Activated gamma-delta T cell (primary cell): ENCODE measurements around the gene ANKRD13B.

Experiments
- DNase-seq: peaks from one replicate; lab custom pipeline; 2025; lab: John Stamatoyannopoulos, UW

Gene ANKRD13B

DNA sequence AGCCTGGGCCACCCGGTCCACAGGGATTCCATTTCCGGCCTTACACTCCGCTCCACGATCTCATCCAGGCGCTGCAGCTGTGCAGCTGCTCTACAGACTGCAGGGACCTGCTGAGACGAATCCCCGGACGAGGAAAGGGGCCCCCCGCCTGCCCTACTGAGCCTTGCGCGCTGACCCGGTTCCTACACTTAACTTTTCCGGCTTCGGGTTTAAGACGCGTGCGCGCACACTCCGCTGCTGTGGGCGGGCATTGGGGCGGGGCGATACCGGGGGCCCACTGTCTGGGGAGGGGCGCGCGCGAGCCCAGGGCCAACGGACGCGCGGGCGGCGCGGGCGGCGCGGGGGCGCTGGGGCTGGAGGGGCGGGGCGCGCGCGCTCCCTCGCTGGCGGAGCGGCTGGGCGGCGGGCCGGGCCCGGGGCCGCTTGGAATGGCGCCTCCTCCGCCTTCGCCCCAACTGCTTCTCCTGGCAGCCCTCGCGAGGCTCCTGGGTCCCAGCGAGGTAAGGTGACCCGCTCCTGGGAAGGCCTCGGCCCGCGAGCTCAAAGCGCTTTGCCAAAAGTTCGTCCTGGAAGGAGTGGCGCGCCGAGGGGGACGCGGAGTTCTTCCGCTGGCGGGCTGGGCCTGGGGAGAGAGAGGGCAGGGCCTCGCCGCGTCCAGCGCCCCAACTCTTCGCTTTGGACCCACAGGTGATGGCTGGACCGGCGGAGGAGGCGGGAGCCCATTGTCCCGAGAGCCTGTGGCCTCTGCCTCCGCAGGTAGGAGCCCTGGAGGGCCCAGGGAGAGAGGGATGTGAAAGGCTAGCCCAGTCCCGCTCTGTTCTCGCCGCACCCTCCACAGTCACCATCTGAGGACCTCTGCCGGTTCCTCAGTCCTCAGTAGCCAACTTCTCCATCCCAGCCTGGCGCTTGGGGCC is 24.3 kb upstream of the ANKRD13B start, which contains the start of gene TP53I13:
TSS of gene TP53I13 (plus strand) at position 371 of the 914 bp plus-strand sequence. CDS start at position 429, 58 bp downstream.
- peak; percentile 82 for DNase-seq

DNA sequence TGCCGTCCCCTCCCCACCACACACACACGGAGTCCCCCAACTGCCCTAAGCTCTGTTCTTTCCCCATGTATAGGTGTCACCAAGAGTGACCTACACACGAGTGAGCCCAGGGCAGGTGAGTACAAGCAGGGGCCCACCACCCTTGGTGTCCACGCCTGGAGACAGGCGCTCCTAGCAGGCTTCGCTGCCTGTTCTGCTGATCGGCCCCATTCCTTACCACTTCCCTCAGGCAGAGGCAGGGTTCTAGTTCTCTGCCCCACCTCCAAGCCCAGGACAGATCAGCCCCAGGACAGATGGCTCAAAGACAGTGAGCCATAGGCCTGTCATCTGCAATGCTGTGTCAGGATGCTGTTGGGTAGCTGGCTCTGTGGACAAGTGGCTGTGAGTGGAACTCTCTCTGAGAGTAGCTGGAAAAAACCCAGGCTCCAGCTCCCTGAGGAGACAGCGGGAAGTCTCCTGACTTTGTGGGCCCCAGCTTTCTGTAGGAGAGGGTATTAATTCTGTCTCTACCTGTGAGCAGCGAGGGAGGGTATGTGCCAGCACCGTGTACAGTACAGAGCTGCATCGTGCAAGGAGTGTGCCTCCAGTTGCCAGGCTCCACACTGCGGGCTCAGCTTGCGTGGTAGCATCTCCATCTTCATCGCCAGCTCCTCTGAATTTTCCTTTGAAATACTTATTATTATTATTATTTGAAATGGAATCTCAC is 23.5 kb upstream of the ANKRD13B start:
- DNase-seq: no peak

DNA sequence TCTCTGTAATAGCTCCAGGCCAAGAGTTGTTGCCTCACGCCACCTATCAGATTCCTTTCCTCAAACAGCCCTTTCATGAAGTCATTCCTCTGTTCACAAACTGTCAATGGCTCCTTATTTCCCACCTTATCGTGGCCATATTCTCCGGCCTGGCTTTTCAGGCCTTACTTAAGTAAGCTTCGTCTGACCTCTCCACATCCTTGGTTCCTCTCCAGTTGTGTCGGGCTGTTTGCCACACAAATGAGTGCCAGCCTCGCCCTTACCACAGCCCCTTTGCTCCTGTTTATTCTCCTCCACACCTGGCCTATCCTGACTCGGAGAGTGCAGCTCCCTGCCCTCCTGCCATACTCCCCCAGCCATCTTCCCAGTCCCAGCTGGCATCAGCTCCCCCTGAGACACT is 22.4 kb upstream of the ANKRD13B start:
- no peak for DNase-seq

DNA sequence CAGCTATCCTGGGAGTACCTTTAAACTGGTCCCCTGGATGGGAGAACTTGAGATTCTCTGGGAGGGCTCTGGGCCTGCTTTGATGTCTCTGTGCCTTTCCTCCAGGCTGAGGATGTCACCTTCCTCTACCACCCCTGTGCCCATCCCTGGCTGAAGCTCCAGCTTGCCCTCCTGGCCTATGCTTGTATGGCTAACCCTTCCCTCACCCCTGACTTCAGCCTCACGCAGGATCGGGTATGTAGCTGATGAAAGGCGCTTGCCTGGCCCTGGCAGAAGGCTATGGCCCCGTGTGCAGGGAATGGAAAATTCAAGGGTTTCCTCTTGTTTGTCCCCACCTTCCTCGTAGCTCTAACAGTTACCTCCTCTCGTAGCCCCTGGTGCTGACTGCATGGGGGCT is 21.4 kb upstream of the ANKRD13B start:
- no peak for DNase-seq

DNA sequence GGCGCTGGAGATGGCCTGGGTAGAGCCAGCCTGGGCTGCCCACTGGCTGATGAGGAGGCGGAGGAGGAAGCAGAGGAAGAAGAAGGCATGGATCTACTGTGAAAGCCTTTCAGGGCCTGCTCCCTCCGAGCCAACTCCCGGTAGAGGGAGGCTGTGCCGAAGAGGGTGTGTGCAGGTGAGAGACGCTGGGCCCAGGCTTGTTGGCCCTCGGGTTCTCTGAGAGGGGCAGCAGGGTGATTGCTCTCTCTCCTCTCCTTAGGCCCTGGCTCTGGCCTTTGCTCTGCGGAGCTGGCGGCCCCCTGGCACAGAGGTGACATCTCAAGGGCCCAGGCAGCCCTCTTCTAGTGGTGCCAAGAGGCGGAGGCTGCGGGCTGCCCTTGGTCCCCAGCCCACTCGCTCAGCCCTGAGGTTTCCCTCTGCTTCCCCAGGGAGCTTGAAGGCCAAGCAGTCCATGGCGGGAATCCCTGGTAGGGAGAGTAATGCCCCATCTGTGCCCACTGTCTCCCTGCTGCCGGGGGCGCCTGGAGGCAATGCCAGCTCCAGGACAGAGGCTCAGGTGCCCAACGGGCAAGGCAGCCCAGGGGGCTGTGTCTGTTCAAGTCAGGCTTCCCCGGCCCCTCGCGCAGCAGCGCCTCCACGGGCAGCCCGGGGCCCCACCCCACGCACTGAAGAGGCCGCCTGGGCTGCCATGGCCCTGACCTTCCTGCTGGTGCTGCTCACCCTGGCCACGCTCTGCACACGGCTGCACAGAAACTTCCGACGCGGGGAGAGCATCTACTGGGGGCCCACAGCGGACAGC is 20.9 kb upstream of the ANKRD13B start:
- no peak for DNase-seq

DNA sequence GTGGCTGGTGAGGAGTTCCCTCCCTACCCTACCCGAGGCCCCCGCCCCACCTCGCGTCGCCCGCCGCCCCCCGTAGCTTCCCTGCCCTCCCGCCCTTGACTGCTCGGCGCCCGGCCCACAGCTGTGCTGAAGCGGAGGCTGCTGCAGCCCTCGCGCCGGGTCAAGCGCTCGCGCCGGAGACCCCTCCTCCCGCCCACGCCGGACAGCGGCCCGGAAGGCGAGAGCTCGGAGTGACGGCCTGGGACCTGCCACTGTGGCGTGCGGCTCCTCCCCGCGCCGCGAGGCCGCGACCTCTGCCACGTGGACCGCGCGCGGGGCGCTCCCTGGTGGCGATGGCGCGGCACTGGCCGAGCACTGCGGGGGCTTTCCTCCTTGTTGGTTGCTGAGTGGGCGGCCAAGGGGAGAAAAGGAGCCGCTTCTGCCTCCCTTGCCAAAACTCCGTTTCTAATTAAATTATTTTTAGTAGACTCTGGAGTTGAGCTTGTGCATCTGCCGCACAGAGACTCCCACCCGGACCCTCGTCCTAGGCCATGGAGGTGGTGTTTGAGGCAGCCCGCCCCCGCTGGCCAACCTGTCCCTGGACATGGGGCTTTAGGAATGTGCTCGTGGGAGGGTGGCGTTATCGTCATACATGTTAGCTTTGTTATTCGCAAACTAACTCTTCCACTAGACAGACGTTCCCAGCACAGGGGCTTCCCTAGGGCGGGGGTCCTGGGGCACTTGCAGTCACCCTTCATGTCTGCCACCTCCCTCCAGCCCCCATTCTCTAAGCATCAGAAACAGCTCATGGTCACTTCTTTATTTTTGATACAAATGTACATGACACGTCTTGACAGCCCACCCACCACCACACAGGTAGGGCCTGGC is 20.0 kb upstream of the ANKRD13B start:
- DNase-seq: no peak

DNA sequence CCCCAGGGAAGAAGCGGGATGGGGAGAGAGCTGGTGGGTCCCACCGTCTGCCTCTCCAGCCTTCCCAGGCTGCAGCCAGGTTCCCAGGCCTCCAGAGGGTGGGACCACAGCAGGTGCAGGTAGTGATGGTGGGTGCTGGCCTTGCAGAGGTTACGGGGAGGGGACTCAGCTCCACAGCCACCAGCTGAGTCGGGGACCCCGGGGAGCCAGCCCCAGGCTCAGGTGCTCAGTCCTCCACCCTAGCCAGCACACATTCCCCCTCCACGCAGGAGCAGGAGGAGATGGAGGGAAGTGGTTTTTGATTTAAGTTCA is 19.4 kb upstream of the ANKRD13B start:
- DNase-seq: no peak

DNA sequence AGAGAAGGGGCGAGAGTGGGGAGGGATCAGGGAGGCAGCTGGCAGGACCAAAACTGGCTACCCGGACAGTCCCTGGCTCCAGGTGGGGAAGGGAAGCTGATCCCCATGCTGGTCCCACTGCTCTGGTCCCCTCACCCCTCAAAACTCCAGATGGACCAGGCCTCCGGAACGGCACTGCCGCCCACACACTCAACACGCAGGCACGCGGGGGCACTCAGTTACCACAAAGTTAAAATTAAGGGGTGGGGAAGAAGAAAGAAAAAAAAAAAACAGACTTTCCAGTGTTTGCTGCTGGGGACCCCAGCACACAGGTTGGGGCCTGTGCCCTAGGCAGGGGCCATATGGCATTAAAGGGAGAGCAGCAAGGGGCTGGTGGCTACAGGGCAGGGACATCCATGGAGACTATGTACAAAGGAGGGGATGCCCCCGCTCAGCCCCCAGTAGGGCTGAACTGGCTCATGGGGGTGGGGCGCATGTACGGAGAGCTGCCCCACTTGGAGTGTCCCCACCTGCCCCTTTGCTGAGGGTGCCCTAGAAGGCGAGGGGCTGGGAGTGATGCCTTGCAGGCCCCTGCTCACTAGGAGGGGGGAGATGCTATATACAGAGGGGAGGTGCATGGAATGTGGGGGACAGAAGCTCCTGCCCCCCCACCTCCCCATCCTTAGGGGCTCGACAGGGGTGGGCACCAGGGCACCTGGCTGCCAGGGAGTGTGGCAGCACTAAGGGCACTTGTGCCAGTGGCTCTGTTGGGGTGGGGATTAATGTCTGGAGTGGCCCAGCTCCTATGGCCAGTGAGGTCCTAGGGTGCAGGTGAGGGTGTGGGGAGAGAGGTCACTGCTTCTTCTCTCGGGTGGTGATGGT is 18.8 kb upstream of the ANKRD13B start:
- no peak for DNase-seq

DNA sequence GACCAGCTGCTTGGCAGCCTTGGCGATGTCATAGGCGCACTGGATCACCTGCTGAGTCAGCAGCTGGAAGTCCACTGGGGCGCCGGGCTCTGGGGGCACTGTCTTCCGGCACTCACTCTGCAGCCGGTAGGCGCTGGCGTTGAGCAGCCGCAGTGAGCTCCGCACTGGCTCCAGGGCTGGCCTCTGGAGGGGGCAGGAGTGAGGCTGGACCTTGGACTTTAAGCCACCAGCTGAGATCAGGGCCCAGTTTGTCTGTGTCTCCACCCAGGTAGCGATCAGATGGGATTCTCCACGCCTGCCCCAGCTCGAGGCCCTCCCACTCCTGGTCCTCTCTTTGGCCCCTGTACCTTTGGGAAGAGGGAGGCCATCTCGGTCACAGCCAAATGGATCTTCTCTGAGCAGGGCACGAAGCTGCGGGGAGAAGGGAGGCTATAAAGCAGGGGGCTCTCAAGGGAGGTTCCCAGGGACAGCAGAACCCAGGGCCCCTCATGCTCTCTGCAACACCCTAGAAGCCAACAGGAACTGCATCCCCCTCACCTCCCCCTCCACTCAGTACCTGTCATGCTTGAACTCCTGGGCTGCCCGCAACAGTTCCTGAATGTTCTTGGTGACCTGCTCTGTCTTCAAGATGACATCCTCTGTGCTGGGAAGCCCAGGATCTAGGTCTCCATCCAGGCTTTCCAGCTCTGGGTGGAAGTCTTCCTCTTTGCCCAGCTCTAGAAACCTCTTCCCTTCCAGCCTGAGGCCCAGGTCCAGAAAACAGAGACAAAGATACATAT is 18.0 kb upstream of the ANKRD13B start:
- DNase-seq: no peak

DNA sequence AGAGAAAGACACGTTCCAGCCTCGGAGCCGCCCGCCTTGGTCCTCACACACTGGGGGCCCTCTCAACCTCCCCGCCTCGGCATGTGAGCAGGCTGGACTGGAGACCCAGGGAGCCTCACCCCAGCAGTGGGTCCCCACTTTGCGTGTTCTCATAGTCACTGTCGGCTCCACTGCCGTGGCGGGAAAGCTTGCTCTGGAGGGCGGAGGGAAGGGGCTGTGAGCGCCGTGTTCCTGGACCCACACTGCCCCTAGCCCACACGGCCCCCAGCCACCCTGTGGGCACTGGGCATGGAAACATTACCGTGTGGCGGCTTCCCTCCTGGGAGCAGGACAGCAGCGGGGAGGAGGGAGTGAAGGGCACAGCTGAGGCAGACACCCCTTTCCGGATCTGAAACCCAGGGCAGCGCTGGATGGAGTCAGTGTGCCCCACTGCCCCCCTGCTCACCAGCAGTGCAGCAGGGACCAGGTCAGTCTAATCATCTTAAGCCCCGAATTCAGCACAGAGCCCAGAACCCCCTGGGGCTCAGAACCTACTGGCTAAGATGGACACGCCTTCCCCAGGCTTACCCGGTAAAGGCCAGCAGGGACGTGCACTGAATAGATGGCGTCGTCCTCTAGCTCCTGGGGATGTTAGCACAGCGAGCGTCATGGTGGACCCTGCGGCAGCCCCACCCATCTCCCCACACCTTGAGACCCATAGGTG is 17.3 kb upstream of the ANKRD13B start:
- DNase-seq: no peak

DNA sequence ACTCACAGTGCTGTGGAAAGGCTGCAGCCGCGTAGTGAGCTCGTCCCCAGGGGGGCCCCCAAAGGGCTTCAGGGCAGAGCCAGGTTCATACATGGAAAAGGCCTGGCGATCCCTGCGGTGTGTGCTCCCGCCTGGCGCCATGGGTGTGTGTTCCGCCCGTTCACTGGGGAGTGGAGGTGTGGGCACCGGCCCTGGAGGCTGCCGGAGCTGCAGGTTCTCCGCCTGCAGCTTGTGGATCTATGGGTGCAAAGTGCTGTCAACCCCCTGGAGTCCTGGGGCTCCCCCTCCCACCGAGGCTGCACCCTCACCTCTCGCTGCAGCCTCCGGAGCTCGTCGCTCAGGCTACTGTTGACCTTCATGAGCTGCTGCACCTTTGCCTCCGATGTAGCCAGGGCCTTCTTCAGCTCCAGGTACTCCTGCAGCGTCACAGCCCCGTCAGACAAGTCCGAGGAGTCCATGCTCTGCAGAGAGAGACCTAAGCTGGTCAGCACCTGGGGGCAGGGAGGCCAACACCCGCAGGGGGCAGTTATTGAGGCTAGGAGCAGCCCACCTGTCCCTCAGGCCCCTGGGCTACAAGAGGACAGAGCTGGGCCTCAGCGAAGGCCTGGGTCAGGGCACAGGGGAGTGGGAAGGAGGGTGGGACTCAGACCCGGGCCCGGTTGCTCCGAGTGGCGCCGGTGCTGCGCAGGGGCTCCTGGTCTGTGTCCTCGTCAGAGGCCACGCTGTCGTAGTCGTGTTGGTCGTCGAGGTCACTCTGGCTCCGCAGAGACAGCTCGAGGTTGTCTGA is 16.5 kb upstream of the ANKRD13B start:
- no peak for DNase-seq

DNA sequence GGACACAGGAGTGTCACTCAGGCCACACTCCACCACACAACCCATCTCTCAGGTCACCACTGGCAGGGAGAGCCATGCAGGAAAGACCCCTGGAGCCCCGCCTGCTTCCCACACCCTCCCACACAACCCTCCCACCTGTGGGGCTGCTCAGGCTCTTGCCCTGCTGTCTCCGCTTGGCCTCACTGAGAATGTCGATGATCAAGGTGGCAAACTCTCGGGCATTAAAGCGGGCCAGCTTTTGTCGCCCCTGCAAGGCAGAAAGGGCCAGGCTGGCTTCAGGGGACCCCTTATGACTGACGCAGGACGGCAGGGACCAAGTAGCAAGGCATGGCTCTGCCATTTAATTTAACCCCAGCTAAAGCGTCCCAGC is 15.9 kb upstream of the ANKRD13B start:
- no peak for DNase-seq

DNA sequence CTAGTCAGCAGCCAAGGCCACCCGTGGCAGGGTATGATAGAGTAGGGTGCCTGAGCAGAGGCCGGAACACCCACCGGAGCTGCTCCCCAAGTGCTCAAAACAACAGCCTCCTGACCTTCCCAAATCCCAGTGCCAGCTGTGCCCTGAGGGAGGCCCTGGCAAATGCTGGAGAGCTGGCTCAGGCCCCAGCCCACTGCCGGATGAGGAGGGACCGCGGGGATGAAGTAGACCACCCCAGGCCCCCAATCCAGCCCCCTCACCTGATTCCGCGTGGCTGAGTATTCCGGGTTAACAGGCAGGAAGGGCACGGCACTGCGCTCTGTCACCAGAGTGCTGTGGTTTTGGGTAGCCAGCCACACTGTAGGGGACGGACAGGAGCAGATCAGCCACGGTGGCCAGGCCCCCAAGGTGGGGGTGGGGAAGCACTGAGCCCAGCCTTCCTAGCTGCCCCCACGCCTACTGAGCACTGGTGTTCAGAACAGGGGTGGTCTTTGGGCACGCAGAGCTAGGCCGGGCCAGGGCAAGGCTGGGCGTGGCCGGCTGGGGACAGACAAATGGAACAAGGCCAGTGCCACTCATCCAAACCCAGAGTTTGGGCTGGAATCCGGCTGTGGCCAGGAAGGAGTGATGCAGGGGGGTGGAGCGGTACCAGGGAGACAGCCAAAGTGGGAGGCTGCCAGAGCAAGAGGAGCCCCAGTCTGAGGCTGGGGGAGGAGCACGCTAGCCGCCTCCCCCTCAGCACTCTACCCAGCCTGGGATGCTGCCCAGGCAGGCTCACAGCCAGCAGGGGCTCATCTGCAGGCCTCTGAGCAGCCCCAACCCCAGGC is 15.3 kb upstream of the ANKRD13B start:
- no peak for DNase-seq

DNA sequence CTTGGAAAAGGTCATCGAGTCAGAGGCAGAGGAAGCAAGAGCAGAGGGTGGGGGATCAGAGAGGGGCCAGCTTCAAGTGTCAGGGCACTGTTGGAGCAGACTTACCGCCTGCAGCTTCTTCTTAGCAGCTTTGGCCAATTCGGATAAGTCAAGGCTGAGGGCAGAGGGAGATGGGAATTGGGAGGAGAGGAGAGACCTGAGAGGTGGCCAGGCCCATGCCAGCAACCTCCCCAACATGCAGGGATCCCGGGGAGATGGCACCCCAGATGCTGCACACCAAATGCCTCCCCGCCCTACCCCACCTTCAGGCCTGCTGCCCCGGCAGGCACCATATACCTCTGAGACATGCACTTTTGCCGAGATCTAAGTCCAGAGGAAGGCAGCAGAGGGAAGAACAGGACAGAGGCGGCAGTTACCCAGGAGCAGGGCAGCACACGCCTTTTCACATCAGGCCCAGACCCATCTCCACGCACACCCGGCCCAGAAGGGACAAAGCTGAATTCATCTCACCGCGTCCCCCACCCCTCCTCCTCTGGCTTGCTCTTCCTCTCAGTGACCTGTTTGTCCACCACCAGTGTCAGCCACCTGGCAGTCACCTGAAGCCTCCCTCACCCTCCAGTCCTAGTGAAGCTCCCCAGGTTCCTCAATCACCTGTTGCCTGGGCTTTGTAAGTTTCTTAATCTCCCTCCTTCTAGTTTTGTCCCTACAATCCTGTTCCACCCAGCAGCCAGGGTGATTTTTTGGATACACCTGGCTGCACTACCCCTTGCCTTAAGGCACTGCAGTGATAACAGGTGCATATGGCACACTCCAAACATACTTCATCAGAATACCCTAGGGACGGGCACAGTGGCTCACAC is 14.1 kb upstream of the ANKRD13B start:
- DNase-seq: no peak

DNA sequence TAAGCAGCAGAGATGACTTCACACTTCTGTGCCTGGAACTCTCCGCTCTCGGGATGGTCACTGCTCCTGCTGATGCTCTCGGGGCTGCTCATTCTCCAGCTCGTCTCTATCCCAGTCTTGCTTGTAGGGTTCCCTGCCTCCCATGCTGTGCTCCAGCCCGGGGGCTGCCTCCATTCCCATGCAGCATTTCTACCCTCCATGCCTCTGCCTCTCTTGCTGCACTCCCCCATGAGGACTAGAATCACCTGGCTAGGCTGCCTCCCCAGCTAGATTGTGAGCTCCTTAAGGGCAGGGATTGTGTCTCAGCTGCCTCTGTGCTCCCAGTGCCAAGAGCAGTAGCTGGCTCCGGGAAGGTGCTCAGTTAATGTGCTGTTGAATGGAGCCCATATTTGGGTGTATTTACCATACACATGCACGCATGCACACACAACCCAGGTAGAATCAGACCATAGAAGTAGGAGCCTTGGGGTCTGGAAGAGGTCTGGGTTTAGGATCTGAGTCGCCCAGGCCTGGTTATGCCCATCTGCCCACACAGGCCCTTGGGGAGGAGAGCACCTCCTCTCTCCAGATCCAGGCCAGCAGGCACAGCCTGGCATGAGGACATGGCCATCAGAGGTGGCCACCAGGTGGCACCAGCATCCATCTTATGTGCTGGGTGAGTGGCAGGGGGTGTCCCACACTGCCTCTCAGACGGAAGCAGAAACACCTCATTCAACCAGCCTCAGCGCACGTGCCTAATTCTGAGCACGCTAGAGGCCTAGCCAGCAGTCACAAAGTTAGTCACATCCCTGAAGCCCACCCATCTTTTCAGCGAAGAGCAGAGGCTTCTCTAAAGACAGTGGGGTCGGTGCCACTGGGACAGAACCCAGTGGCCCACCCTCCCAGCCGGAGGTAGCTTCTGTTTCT is 12.8 kb upstream of the ANKRD13B start:
- DNase-seq: peak; percentile 41
